HepG2 (cell line): ENCODE data around the gene MED10.

Source experiments
- CREB1 ChIP-seq, 2 experiments: fragments of 450-650 bp in 1 of 2; IDR thresholded peaks; 2 replicates each; pipeline ENCODE4 v1.6.1; 2016 to 2017; ENCODE audit warnings: control low read depth in 1 of 2, mild to moderate bottlenecking in 1 of 2, missing compliant biosample characterization in 1 of 2, missing genetic modification characterization in 1 of 2
- DNMT3B ChIP-seq: conservative IDR thresholded peaks from 2 replicates; pipeline ENCODE4 v1.6.1; 2016; ENCODE audit warnings: missing biosample characterization, control low read depth
- HINFP ChIP-seq: sonication (generic); formaldehyde crosslinking; IDR thresholded peaks from 2 replicates; pipeline ENCODE4 v1.4.0; 2020; ENCODE audit warnings: low read depth, mild to moderate bottlenecking, missing genetic modification reagents
- MAFG ChIP-seq: sonication (generic); formaldehyde crosslinking; IDR thresholded peaks from 2 replicates; pipeline ENCODE4 v1.5.1; 2020; ENCODE audit warnings: mild to moderate bottlenecking, missing genetic modification reagents
- NCOR1 ChIP-seq: fragments of 200-600 bp; sonication (generic); IDR thresholded peaks from 2 replicates; pipeline ENCODE4 v1.7.0; 2017; ENCODE audit warnings: antibody characterized with exemption, low read length, borderline replicate concordance
- TCF7 ChIP-seq: sonication (generic); IDR thresholded peaks from 2 replicates; pipeline ENCODE4 v1.6.1; 2016; ENCODE audit warnings: antibody characterized with exemption, low read depth
- YY1 ChIP-seq: IDR thresholded peaks from 2 replicates; pipeline ENCODE4 v1.6.1; 2011; ENCODE audit warnings: low read length, low read depth, moderate library complexity, mild to moderate bottlenecking; ENCODE audit not compliant: insufficient read depth, insufficient replicate concordance

- TF ChIP-seq YY1 (no peak), CREB1 (IDR thresholded peaks at IDR 0.05) (no peak), CREB1 (CRISPR knock-in tag; IDR thresholded peaks at IDR 0.05) (no peak), HINFP (CRISPR knock-in tag) (no peak), NCOR1 (no peak), MAFG (CRISPR knock-in tag) (no peak), DNMT3B (no peak), TCF7 (no peak)
Observed at GRCh38 chr5:6392561-6392960, 14.2 kb upstream of the MED10 start.
